RCC 7860 (cell line): ENCODE results near the gene PPP2CA.
"Not testable (repeated sequence)": the region's sequence is repeated elsewhere in the genome, so short reads cannot be mapped to it uniquely, and the experiment has no call there.

Experiments used
- DNase-seq: peaks from one replicate; pipeline ENCODE4 v3.0.0-alpha.2; 2015; ENCODE audit warnings: low spot score
- FAIRE-seq: peaks from 2 replicates; lab custom pipeline; 2012; peaks lifted over from hg19 to GRCh38; lab: Jason Lieb, UNC

Gene PPP2CA

DNA sequence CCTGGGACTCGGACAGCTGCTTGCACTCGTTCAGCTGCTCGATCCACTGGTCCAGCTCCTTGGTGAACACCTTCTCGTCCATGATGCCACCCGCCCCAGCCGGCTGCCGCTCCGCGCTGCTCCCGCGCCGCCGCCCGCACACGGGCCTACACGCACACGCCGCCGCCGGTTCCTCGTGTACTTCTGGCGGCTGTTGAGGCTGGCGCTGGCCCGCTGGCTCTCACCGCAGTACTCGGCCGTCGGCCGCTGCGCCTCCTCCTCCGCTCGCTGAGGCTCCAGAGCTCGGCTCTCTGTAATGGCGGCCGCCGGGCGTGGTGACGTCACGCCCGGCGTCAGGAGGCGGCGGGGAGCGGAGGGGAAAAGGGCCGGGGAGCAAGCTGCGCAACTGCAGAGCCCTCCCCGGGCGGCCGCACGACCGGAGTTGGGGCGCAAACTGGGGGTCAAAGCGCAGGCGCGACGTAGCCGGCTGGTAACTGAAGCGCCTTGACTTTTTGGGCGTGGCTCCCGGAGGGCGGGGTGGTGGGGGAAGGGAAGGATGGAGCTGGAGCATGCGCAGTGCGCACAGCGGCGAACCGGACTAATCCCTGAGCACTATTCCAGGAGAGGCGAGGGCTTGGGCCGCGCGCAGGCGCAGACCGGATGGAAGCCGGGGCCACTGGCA, at the start of gene PPP2CA:
PPP2CA (minus strand) TSS at position 294 of the 661 bp plus-strand sequence; CDS start at position 82, 212 bp downstream.
- DNase-seq: peak; percentile 96
- FAIRE-seq: peak; percentile 60

DNA sequence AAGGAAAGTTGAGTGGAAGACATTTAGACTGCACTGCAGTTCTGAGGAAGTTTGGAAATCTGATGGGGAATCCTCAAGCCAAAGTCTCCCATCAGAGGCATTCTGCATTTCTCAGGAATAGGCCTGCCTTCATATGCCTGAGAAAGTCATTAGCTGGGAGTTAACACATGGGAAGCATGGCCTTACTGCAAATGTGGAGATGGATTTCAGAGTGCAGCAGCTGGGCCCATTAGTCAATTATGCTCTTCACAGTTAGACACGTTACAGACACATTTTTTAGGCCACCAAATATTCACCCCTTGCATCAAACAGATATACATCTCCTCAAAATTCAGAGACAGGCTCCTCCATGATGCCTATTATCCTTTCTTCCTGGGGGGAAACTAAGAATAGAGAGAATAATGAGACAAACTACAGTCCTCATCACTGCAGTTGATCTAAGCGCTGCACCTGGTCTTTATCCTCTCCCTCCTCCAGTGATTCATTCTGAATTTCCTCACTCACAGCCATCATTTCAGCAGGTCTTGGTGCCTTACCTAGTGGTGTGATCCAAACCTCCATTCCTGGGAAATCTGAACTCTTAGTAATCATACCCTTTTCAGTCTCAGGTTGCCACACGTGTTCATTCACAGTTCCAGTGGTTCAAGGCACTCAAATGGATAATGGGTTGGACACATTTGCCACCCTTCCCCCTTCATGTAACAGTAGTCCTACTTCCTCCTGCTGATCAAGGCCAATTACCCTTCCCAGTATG, 47.9 kb upstream of the PPP2CA start:
- FAIRE-seq: no peak
- DNase-seq: no peak

DNA sequence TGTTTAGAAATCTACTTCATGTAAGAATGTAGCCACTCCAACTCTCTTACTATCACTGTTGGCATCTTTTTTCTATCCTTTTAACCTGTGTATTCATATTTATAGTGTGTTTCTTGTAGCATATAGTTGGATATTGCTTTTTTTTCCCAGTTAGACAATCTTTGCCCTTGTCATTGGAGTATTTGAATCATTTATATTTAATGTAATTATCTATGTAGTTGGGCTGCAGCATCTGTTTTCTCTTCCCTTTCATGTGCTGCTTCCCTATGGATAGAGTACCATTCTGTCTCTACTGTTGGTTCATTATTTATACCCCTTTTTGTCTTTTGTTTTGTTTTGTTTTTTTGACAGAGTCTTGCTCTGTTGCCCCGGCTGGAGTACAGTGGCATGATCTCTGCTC, 45.2 kb upstream of the PPP2CA start:
- FAIRE-seq (no peak), DNase-seq (no peak)

DNA sequence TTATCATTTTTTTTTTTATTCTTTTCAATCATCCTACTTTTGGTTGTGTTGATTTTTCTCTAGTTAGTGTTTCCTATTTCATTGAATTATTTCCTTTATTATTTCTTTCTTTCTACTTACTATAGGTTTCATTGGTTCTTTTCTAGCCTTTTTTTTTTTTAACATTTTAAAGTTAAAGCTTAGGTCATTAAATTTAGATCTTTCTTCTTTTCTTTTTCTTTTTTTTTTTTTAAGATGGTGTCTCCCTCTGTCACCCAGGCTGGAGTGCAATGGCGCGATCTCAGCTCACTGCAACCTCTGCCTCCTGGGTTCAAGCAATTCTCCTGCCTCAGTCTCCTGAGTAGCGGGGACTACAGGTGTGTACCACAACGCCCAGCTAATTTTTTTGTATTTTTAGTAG, 43.0 kb upstream of the PPP2CA start:
- FAIRE-seq (no peak), DNase-seq (no peak)

DNA sequence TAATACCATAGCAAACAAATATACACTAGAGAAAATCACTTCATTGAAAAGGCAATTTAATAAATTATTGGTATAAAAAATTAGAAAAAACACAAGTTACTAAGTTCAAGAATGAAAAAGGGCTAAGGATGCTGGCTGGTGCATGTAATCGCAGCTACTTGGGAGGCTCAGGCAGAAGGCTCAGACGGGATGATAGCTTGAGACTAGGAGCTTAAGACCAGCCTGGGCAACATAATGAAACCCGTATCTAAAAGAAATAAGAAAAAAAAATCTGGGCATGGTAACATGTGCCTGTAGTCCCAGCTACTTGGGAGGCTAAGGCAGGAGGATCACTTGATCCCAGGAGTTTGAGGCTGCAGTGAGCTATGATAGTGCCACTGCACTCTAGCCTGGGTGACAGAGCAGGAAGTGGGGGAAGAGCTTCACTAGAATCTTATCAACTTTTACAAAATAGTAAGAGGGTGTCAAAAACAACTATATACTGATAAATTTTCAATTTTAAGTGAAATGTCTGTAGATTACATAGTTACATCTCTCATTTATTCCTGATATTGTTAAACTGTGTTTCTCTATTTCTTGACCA, 42.2 kb upstream of the PPP2CA start:
- FAIRE-seq (no peak), DNase-seq (no peak)

DNA sequence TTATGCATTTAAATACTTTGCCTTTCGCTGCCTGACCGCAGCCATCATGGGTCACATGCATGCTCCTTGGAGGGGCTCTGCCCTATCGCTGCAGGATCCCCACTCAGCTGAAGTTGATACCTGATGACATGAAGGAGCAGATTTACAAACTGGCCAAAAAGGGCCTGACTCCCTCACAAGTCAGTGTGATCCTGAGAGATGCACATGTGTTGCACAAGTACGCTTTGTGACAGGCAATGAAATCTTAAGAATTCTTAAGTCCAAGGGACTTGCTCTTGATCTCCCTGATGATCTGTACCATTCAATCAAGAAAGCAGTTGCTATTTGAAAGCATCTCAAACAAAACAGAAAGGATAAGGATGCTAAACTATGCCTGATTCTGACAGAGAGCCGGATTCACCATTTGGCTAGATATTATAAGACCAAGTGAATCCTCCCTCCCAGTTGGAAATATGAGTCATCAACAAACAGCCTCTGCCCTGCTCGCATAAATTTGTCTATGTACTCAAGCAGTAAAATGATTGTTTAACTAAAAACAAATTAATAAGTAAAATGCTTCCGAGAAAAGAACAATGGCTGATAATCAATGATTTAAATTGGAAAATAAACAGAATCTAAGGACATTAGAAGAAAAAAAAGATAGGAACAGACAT, 41.6 kb upstream of the PPP2CA start:
- peak; percentile 40 for FAIRE-seq
- no peak for DNase-seq

DNA sequence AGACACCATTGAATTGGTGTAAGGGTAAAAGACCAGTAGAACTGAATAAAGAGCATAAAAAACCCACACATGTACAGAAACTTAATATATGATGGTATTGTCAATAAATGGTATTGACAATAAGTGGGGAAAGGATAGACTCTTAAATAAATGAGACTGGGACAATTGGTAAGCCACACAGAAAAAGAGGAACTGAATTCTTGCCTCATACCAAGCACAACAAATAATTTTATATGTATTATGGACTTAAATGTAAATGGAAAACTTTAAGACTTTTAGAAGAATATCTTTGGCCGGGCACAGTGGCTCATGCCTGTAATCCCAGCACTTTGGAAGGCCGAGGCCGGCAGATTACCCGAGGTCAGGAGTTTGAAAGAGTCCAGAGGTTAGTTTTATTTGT, 37.9 kb upstream of the PPP2CA start:
- DNase-seq (no peak), FAIRE-seq (no peak)

DNA sequence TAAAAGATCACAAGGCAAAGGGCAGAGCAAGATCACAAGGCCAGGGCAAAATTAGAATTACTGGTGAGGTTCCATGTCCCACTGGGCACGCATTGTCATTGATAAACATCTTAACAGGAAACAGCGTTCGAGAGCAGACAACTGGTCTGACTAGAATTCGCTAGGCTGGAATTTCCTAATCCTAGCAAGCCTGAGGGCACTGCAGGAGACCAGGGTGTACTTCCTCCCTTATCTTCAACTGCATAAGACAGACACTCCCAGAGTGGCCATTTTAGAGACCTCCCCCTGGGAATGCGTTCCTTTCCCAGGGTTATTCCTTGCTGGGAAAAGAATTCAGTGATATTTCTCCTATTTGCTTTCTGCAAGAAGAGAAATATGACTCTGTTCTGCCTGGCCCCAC, 36.8 kb upstream of the PPP2CA start:
- FAIRE-seq, DNase-seq: not testable (repeated sequence)

DNA sequence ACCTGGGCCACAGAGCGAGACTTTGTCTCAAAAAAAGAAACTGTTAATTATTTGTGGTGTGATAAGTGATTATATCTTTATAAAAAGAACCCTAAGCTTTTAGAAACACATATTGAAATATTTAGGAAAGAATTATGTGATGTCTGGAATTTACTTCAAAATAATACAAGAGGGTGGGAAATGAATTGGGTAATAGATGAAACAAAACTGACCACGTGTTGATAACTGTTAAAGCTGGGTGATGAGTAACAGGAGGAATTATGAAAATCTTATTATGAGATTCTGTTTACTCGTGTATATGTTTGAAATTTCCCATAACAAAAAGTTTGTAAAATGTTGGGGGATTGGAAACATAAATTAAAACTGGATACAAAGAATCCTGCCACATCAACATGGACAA, 33.0 kb upstream of the PPP2CA start:
- FAIRE-seq (no peak), DNase-seq (no peak)

DNA sequence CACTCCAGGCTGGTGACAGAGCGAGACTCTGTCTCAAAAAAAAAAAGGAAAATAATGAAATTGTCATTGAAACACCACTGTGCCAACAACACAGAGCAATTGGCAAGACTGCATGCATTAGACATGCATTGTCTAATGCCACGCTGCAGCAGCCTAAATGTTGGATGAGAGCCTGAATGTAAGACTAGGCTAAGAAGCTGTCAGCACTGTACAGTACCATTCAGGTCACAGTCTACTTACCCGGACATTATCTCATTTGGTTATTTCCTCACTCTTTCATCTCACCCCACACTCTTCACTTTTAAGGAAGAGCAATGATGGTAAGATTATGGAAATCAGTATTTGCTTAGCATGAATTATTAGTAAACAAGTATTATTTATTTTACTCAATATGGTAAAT, 31.3 kb upstream of the PPP2CA start:
- DNase-seq (no peak), FAIRE-seq (no peak)

DNA sequence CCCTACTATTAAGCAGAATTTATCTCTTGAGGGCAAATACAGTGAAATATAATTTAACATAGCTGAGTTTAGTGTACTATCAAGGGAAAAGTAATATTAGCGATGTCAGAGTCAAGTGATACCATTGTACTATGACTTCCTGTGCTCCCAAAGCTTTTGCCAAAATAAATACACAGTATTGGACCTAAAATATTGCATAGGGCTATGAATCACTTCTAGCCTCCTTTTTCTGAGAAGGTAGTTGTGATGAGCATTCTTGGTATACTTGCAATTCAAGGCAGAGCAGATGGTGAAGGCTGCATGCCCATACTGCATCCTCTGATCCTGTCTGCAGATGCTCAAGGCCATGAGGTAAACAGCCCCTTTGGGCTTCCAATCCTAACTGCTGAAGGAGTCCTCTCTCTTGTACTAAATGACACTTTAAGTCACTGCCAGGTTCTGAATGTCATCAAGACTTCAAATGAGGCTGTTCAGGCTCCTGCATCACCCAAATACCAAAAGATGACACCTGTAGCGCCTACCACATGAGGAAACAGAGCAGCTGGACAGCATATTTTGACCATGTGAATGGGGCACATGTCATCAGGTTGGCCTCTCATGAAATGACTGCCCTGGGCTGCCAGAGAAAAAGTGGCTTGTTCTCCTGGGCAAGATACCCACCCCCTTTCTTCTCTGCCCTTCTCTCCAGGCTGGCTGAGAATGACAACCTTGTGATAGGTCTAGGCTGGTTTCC, 29.7 kb upstream of the PPP2CA start:
- DNase-seq: no peak
- FAIRE-seq: no peak

DNA sequence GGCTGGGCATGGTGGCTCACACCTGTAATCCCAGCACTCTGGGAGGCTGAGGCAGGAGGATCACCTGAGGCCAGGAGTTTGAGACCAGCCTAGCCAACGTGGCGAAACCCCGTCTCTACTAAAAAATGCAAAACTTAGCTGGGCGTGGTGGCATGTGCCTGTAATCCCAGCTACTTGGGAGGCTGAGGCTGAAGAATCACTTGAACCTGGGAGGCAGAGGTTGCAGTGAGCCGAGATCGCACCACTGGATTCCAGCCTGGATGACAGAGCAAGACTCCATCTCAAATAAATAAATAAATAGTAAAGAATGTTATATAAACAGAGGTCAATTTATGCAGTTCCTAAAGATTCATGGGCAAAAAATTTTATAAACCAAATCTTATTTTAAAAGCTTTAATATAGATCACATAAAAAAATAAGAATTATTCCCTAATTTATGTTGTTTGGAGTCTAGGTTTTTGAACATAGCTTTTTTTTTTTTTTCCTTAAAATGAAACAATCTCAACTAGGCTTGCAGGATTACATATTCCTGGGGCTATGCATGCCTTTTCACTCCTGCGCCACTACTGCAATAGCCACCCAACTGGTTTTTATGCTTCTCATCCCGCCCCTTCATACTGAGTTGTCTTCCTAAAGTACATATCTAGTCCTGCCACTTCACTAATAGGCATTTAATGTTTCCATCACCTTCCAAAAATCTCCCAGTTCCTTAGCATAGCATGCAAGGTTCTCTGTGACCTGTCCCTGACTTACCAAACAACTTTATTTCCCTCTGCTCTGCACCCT, 27.7 kb upstream of the PPP2CA start:
- FAIRE-seq, DNase-seq: not testable (repeated sequence)

DNA sequence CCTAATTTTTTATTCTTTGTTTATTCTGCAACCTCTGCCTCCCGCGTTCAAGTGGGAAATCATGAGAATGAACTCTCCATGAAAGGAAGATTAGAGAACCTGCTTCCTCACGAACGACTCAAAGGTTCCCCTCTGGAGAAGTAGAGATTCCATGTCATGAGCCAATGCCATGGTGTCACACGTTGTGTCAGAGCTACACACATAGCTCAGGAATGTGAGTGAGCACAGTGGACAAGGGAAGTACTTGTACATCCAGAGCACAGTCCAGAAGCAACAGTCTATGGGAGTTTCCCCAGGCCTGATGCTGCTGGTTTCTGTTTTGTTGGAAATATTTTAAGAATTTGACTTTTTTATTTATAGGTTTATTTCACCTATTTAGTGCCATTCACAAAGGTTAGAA, 26.8 kb upstream of the PPP2CA start:
- peak; percentile 81 for DNase-seq
- FAIRE-seq: peak; percentile 33

DNA sequence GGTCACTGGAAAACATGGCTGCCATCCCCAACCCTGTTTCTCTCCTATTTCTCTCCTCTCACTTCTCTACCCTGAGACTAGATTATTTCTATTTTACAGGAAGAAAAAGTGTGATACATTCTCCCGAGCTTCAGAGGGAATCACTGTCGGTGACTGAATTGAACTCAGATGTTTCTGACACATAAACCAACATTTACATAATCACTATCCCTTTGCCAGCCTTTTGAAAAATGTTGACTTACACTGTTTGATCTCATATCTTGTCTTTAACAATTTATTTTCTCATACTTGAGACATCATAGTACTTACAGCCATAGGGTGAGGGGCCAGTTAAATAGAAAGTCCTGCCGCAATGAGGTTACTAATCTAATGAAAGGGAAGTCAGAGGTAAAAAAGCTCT, 25.1 kb upstream of the PPP2CA start:
- no peak for DNase-seq
- no peak for FAIRE-seq

DNA sequence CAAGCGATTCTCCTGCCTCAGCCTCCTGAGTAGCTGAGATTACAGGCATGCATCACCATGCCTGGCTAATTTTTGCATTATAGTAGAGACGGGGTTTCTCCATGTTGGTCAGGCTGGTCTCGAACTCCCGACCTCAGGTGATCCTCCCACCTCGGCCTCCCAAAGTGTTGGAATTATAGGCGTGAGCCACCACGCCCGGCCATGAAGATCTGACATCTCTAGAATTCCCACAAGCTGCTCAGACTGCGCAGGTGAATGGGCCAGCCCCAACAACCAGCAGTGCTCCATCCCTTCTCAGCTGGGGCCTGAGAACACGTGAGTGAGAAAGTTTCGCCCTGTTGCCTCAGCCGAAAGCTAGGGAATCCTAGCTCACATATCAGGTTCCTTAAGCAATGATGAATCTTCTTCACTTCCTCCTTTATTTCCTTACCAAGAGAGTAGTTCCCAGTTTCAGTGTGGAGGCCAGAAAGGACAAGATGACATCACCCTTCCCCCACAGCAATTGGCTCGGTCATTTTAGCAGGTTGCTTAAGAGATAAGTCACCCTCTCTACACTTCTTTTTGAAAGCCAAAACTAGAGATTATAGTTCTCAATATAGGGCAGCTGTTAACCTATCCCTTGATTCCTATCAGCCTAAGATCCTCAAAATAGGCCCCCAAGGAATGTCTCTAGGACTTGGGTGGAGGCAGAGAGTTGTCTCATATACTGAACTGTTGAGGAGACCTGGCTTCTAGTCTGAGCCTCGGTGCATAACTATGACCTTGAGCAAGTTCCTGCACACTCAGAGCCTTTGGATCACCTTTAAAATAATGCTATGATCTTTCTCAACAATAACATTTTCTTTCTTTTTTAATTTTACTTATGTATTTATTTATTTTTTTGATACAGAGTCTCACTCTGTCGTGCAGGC, 23.9 kb upstream of the PPP2CA start:
- no peak for DNase-seq
- no peak for FAIRE-seq

DNA sequence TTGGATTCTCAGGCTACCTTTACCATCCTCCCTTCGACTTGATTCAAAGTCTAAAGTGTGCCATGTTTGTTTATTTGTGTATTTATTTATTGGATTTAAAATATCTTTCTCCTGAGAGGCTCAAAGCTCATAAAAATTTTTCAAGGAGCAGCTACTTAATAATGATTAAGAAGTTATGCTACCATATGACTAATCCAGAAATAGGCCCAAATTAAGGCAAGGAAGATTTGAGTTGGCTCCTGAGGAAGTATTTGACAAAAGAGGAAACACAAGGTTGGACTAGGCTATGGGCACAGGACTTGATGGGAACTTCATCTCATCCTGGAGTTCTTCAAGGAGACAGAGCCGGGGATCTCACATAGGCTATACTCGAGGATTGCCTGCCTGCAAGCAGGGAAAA, 22.4 kb upstream of the PPP2CA start:
- no peak for DNase-seq
- no peak for FAIRE-seq

DNA sequence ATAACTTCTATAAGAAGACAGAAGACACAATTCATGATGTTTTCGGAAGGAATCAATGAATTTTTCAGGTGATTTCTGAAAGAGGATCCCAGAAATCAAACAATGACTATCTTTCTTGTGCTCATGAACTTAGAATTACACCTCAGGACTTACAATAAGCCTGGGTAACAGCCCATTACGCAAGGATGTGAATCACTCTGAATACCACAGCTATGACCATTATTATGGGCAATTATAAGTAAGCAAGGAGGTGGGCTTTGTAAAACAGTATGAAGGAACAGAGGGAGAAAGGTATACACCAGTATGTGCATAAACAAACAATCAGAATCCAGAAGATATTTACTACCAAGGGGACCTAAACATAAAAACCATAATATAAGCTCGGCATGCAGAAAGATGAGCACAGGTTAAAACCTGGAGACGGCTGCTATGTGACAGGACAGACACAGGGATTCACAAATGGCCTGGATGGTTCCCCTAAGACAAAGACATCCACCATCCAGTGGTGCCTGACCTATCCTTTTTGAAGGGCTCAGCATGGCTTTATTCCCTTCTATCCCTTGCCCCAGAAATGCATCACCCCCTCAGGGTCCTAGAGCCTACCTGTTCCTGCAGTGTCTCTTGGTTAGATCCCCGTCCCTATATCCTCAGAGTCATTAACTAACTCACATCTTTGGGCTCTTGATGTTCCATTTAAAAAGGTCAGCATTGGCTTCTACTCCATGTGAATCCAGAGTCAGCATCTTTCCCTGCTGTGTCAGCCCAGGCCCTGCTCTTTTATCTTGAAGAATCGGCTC, 21.8 kb upstream of the PPP2CA start:
- FAIRE-seq (peak; percentile 76), DNase-seq (peak; percentile 70)

DNA sequence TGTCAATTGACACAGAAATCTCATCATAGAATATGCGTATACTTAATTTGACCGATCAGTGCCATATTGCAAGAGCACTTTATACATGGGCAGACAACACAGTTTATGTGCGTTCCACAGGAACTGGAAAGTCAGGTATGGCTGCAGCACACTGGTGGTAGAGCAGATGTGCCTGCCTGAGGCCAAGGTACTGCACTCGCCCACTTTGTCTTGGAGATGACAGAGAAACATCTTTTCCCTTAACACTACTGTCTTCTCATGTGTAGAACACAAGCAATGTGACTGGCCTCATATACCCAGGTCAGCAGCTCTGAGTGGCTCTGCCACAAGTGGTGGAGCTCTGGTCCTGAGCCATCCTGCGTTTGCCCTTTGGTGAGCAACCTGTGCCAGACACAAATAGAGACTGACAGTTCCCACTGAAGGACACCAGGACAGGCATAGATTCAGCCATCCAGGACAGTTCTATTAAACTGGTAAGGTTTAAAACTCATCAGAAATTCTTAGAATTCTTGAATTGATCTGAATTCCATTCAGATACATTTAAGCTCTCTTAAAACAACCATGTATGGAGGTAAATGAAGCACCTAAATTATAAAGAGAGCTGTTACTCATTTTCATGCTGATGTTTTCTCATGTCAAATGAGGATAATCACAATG, 21.0 kb upstream of the PPP2CA start:
- FAIRE-seq (no peak), DNase-seq (no peak)
